Fibroblast of villous mesenchyme (primary cell): Measurements from ENCODE around the gene CTRB2. TPM values are rescaled to one million over a fixed set of nuclear protein-coding genes. Genes with fewer than 3 reads are reported as not detected.

Experiments used
- DNase-seq: peaks from one replicate; pipeline ENCODE4 v3.0.0-alpha.2; 2010; ENCODE audit warnings: low read depth
- H3K4me3 ChIP-seq: 2 replicates; pipeline ENCODE4 v1.5.1; 2011; ENCODE audit warnings: low read depth, mild to moderate bottlenecking, low read length
- CTCF ChIP-seq: IDR thresholded peaks from 2 replicates; pipeline ENCODE4 v1.5.1; 2012; ENCODE audit warnings: low read depth, mild to moderate bottlenecking, low read length; ENCODE audit not compliant: insufficient read depth
- total RNA-seq: library from RNA; depleted of rRNA; stranded (reverse); fragments of >200 nt; gene quantifications from 2 replicates; pipeline ENCODE4 v1.2.3, GENCODE V29; 2012

CTRB2 gene
- total RNA-seq, 1 donor = not detected

GRCh38 chr16:75236232-75236631 lies 29.3 kb upstream of the CTRB2 start:
- TF ChIP-seq CTCF = no peak
- no peak overlapping the region for H3K4me3 ChIP-seq
- DNase-seq = no peak

DNA sequence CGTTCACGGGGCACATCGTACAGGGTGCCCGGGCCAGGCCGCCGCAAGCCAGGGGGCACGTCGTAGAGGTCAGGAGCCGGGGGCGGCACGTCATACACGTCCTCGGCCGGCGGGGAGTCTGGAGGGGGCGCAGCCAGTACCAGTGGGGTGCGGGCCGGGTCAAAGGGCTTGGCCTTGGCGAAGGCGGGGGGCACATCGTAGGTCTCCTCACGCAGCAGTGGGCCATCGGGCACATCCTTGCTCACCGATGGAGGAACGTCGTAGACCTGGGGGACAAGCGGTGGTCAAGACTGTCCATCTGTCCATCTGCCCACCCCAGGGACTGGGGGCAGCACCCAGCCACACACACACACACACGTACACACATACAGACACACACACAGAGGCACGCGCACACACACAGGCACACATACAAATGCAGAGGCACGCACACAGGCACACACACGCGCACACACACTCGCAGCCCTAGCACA lies 28.8 kb upstream of the CTRB2 start:
- no peak overlapping the region for H3K4me3 ChIP-seq
- DNase-seq = no peak
- TF ChIP-seq CTCF = no peak

DNA sequence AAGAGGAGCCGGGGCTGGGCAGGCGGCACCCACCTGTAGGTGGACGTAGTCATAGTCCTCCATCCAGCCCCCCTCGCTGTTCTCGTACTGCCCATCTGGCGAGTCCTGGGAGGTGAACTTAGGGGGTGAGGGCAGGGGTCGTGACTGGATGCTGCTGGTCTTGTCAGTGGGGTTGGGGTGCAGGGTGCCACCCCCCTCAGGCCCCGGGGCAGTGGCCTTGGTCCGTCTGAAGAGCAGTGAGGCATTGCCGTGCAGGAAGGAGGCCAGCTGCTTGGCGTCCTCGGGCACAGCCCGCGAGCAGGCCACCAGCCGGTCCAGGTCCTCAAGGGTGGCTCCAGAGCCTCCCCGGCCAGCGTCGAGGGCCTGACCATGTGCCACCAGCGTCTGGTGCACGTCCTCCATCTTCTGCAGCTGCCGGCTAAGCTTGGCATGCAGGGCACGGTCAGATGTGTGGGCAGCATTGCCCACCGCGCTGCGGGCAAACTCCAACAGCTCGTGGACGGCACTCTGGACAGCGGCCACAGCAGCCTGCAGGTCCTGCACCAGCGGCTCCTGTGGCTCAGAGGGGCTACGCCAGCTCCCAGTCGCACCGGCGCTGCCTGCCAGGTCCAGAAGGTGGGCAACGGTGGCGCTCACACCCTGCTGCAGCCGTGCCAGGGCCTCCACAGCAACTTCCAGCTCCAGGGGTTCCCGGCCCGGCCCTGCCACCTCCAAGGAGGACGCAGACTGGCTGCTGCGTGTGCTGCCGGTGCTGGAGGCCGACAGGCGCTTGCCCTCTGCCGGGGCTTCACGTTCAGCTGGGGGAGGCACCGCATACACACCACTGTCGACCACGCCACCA lies 28.1 kb upstream of the CTRB2 start:
- no peak for DNase-seq
- TF ChIP-seq CTCF = no peak
- no peak overlapping the region for H3K4me3 ChIP-seq

DNA sequence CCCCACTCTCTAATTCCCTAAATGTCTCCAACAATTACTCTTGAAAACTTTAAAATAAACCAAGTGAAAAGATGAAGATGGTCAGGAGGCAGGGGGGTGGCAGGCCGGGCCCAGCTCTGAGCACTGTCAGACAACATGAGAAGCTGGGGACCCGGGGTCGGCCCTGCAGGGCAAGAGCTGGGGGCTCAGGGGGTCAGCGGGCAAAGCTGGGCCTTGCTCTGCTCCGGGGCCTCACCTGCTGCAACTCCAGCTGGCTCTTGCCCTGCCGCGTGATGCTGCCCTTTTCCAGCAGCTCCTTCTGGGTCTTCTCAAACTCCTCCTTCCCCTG lies 26.6 kb upstream of the CTRB2 start:
- DNase-seq = no peak
- no peak for TF ChIP-seq CTCF
- H3K4me3 ChIP-seq = no peak overlapping the region

DNA sequence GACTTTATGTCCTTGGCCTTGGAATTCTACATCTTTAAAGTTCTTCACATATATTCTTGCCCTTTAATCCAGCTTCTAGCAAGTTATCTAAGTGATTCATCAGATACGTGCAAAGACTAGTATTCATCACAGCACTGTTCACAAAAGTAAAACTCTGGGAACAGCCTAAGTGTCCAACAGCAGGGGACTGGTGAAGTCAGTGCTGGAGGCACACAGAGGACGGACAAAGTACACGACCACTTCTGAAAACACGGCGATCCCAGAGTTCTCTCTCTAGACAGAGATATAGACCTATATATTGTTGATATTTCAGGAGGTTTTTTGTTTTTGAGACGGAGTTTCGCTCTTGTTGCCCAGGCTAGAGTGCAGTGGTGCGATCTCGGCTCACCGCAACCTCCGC lies 24.6 kb upstream of the CTRB2 start:
- TF ChIP-seq CTCF = no peak
- H3K4me3 ChIP-seq = no peak overlapping the region
- DNase-seq = no peak

DNA sequence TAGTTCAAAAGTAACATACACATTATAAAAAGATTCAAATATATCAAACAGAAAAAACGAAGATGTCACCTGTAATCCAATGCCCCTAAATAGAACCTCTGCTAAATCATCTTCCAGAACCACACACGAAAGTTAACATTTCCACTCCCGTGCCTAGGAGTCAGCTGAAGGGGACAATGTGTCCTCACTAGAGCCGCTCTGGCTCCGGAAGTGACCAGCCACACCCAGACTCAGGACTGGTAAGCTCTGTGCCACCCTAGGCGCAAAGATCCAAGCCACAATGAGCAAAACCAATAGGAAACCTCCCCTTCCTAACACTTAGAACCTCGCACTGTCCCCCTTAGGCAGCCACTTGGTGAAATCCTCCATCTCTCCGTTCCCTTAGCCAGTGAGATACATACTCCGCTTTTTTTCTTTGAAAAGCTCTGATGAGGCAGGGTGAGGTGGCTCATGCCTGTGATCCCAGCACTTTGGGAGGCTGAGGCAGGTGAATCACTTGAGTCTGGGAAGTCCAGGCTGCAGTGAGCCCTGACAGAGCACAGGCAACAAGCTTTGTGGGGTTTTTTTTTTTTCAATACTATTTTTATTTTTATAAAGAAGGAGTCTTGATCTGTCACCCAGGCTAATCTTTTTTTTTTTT lies 23.6 kb upstream of the CTRB2 start:
- no peak overlapping the region for H3K4me3 ChIP-seq
- TF ChIP-seq CTCF = no peak
- no peak for DNase-seq
